ENCODE measurements around the gene GXYLT2.

- TF ChIP-seq CTCF (IDR thresholded peaks at IDR 0.05): no peak
- no peak for TF ChIP-seq EP300 (IDR thresholded peaks at IDR 0.05; ENCODE audit: low read depth)
Observed at GRCh38 chr3:72848703-72849081, 39.2 kb upstream of the GXYLT2 start.

Measured in transverse colon (tissue), 3 donors.